GM19468 (cell line): ENCODE data around the gene SLC22A2.
A peak's percentile ranks its signal among the peaks of the same experiment; 100 is the strongest.

ENCODE experiments used
- ATAC-seq: cut with Tn5 transposase; IDR thresholded peaks from one replicate; pipeline ENCODE4 v1.9.1; 2021; ENCODE audit warnings: mild to moderate bottlenecking, moderate library complexity, moderate number of reproducible peaks; ENCODE audit not compliant: unreplicated experiment; ENCODE audit errors: extremely low read depth

Gene SLC22A2

GRCh38 chr6:160221423-160221822, 37.2 kb downstream of the SLC22A2 start:
- ATAC-seq: no peak

GRCh38 chr6:160218810-160219209, 39.8 kb downstream of the SLC22A2 start:
- no peak for ATAC-seq

- ATAC-seq: no peak
Observed at GRCh38 chr6:160217863-160218262, 40.8 kb downstream of the SLC22A2 start.

GRCh38 chr6:160217073-160217472, 41.5 kb downstream of the SLC22A2 start:
- ATAC-seq: no peak

GRCh38 chr6:160215232-160215631, 43.4 kb downstream of the SLC22A2 start:
- ATAC-seq: no peak

- ATAC-seq: no peak
Observed at GRCh38 chr6:160207618-160208017, 51.0 kb downstream of the SLC22A2 start.

- ATAC-seq: no peak
Observed at GRCh38 chr6:160204710-160205109, 53.9 kb downstream of the SLC22A2 start.

- ATAC-seq: no peak
Observed at GRCh38 chr6:160203953-160204352, 54.7 kb downstream of the SLC22A2 start.

GRCh38 chr6:160203522-160203921, 55.1 kb downstream of the SLC22A2 start:
- ATAC-seq: no peak

GRCh38 chr6:160203076-160203475, 55.5 kb downstream of the SLC22A2 start:
- ATAC-seq: no peak

- no peak for ATAC-seq
Observed at GRCh38 chr6:160202411-160202810, 56.2 kb downstream of the SLC22A2 start.

GRCh38 chr6:160201061-160201460, 57.6 kb downstream of the SLC22A2 start:
- ATAC-seq: no peak

- ATAC-seq: peak; percentile 88
Observed at GRCh38 chr6:160198606-160199211, 59.9 kb downstream of the SLC22A2 start.

- no peak for ATAC-seq
Observed at GRCh38 chr6:160197662-160198061, 61.0 kb downstream of the SLC22A2 start.

GRCh38 chr6:160194808-160195207, 63.8 kb downstream of the SLC22A2 start:
- ATAC-seq: no peak

- ATAC-seq: no peak
Observed at GRCh38 chr6:160192840-160193239, 65.8 kb downstream of the SLC22A2 start.

- no peak for ATAC-seq
Observed at GRCh38 chr6:160190973-160191372, 67.6 kb downstream of the SLC22A2 start.

GRCh38 chr6:160190081-160190480, 68.5 kb downstream of the SLC22A2 start:
- no peak for ATAC-seq

- ATAC-seq: no peak
Observed at GRCh38 chr6:160188773-160189172, 69.8 kb downstream of the SLC22A2 start.

GRCh38 chr6:160180706-160181105, 77.9 kb downstream of the SLC22A2 start:
- no peak for ATAC-seq

- ATAC-seq: no peak
Observed at GRCh38 chr6:160178271-160178670, 80.3 kb downstream of the SLC22A2 start.

- ATAC-seq: no peak
Observed at GRCh38 chr6:160177220-160177619, 81.4 kb downstream of the SLC22A2 start.

- ATAC-seq: no peak
Observed at GRCh38 chr6:160174681-160175080, 83.9 kb downstream of the SLC22A2 start.
